ENCODE results near the gene GMEB2. TPM values are rescaled to one million over a fixed set of nuclear protein-coding genes. Genes with fewer than 3 reads are reported as not detected.
A peak's percentile ranks its signal among the peaks of the same experiment; 100 is the strongest.

Gene GMEB2
- polyA plus RNA-seq, 1 of the 3 experiments (the other 2 are of a cell fraction): 6.5 TPM

DNA sequence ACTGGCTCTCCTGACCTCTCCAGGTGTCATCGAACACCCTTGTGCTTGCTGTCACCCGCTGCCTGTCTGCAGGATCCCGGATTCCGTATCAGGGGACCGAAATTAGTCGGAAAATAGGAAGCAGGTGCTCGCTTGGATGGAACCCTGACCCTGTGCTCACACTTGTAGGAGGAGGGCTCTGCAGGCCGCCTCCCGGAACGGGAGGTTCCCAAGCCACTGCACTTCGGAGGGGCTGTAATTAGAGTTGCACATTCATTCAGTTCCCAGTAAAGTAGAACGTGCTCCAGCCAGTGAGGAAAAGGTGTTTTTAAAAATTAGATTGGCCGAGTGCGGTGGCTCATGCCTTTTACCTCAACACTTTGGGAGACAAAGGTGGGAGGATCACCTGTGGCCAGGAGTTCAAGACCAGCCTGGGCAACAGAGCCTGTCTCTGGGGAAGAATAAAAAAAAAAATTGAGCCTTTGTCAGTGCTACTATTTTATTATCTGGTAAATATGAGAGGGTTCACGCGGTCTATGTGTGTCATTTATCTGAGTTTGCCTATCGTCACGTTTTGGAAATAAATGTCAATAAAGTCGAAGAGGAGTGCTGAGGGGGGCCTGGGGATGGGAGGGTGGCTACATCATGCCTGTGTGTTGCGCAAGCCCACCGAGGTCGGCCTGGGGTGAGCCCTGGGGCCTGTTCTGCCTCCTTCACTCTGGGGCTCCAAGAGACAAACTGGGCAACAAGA is 1.5 kb upstream of the GMEB2 start:
- H3K4me2 ChIP-seq: peak overlapping the region; percentile 96
- peak overlapping the region; percentile 89; the same call in 1 of the 2 replicates for H2AFZ ChIP-seq (ENCODE audit: low read depth)
- H3K4me1 ChIP-seq (ENCODE audit: control insufficient read depth in 1 of 2, insufficient read depth in 2 of 2, low read depth in 1 of 2, low read length in 1 of 2): peaks cover 6 to 8% of the 10 kb centered on the region in 2 experiments; a peak in 2 of 4 replicates
- no peaks in the 10 kb centered on the region for H3K27me3 ChIP-seq (ENCODE audit: insufficient read depth)
- H4K20me1 ChIP-seq (ENCODE audit: insufficient read depth): no peaks in the 10 kb centered on the region
- TF ChIP-seq ELF1 (IDR thresholded peaks at IDR 0.05) (peak; percentile 44; the same call in 1 of the 2 replicates), GABPA (IDR thresholded peaks at IDR 0.05; ENCODE audit: low read depth) (peak; percentile 75), SMC3 (IDR thresholded peaks at IDR 0.05; ENCODE audit: low read depth, low read length) (no peak; the same call in 1 of the 2 replicates), EZH2phosphoT487 (IDR thresholded peaks at IDR 0.05; ENCODE audit: borderline replicate concordance, low read depth) (no peak), REST (IDR thresholded peaks at IDR 0.05; ENCODE audit: low read depth, low read length) (peak; percentile 58), CTCF (IDR thresholded peaks at IDR 0.05) (no peak), RAD21 (IDR thresholded peaks at IDR 0.05; ENCODE audit: low read length) (no peak), MXI1 (IDR thresholded peaks at IDR 0.05; ENCODE audit: low read depth, low read length) (peak; percentile 94), ZBTB33 (IDR thresholded peaks at IDR 0.05; ENCODE audit: borderline replicate concordance, low read depth) (no peak), TAF1 (IDR thresholded peaks at IDR 0.05; ENCODE audit: borderline replicate concordance, low read depth, low read length) (peak; percentile 94), FOSL2 (IDR thresholded peaks at IDR 0.05; ENCODE audit: borderline replicate concordance, low read depth) (no peak), SIN3A (IDR thresholded peaks at IDR 0.05; ENCODE audit: borderline replicate concordance, low read depth, low read length) (peak; percentile 88), RXRA (IDR thresholded peaks at IDR 0.05; ENCODE audit: borderline replicate concordance, low read depth) (no peak; the same call in 1 of the 2 replicates), POLR2AphosphoS5 (IDR thresholded peaks at IDR 0.05; ENCODE audit: low read depth, low read length) (peak; percentile 38; the same call in 1 of the 2 replicates), NFIC (IDR thresholded peaks at IDR 0.05; ENCODE audit: borderline replicate concordance) (no peak), PBX3 (IDR thresholded peaks at IDR 0.05) (no peak), JUND (IDR thresholded peaks at IDR 0.05) (no peak), RCOR1 (IDR thresholded peaks at IDR 0.05; ENCODE audit: low read length) (no peak), YY1 (IDR thresholded peaks at IDR 0.05; ENCODE audit: low read depth) (peak; percentile 36; the same call in 1 of the 2 replicates), NRF1 (IDR thresholded peaks at IDR 0.05; ENCODE audit: low read depth, low read length) (no peak)
- TF ChIP-seq, protein P1, sequence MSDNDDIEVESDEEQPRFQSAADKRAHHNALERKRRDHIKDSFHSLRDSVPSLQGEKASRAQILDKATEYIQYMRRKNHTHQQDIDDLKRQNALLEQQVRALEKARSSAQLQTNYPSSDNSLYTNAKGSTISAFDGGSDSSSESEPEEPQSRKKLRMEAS (IDR thresholded peaks at IDR 0.05; ENCODE audit: low read depth): peak; percentile 86
- H3K9me2 ChIP-seq: no peaks in the 10 kb centered on the region
- CTCF ChIA-PET: interaction anchor here (0.6 to 1.5 kb wide), 4 partner anchors 9 to 352 kb away, joined by 3 to 4 read pairs (median 3); no protein-coding TSS in a partner anchor
- H3K36me3 ChIP-seq (replicated peaks in 1 of 2; ENCODE audit: control insufficient read depth in 1 of 2, insufficient read depth in 2 of 2, low read length in 1 of 2): no peaks in the 10 kb centered on the region
- H3K4me3 ChIP-seq (ENCODE audit: low read depth in 2 of 2, low read length in 1 of 2): peak overlapping the region; percentile 76 to 93
- POLR2A ChIA-PET: interaction anchor here (1.6 kb wide), 1 partner anchor 13 kb away, joined by 4 read pairs; no protein-coding TSS in a partner anchor
- WGBS (ENCODE audit: low lambda C conversion rate): 20% methylated on average over 22 of the region's 22 CpGs
- H3F3A ChIP-seq (replicated peaks; ENCODE audit: insufficient read depth): no peaks in the 10 kb centered on the region
- DNase-seq: peak; percentile 70
- H3K79me2 ChIP-seq (ENCODE audit: insufficient read depth): peaks cover 40% of the 10 kb centered on the region
- no peaks in the 10 kb centered on the region for H3K9me3 ChIP-seq
- peak overlapping the region; percentile 34 to 36; a peak in 2 of 4 replicates for H3K27ac ChIP-seq (ENCODE audit: low read depth in 2 of 2, low read length in 1 of 2)
- peak overlapping the region; percentile 82 for H3K9ac ChIP-seq
